ENCODE results near the gene TNNI3K. TPM values are rescaled to one million over a fixed set of nuclear protein-coding genes. Genes with fewer than 3 reads are reported as not detected.

TNNI3K gene
- total RNA-seq, 1 donor from 2014 or later: 84.6 TPM

GRCh38 chr1:74584185-74584584 lies 349.0 kb downstream of the TNNI3K start:
- intact Hi-C loops (cut with DNase I): no loop called here
- DNase-seq (no peak), ATAC-seq (ENCODE audit: poor library complexity) (no peak)

DNA sequence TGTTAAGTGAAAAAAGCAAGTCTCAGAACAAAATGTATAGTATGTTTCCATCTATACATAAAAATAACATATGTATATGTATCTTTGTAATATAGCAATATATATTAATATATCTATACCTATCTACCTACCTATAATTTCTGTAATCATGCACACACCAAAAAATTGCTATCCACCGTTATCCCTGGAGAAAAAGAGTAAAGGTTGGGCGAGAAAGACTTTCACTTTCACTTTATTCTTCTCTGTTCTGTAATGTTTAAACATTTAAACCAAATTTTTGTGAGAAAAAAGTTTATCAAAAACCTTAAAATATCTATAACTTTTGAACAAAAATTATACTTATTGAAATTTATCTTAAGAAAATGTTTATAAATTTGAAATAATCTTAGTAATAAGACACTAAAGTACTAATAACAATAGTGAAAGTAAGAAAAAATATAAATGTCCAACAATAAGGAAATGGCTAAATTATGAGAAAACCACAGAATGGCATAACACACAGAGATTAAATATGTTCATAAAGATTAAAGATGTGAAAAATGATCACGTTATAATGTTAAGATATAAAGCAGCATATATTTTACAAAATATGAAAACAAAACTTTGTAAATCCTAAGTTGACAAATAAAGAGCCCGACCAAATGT lies 351.2 kb downstream of the TNNI3K start:
- ATAC-seq (ENCODE audit: poor library complexity) (no peak), DNase-seq (no peak)
- intact Hi-C loops (cut with DNase I): no loop called here

GRCh38 chr1:74587888-74588287 lies 352.7 kb downstream of the TNNI3K start:
- intact Hi-C loops (cut with DNase I): no loop called here
- no peak for ATAC-seq (ENCODE audit: poor library complexity)
- no peak for DNase-seq

DNA sequence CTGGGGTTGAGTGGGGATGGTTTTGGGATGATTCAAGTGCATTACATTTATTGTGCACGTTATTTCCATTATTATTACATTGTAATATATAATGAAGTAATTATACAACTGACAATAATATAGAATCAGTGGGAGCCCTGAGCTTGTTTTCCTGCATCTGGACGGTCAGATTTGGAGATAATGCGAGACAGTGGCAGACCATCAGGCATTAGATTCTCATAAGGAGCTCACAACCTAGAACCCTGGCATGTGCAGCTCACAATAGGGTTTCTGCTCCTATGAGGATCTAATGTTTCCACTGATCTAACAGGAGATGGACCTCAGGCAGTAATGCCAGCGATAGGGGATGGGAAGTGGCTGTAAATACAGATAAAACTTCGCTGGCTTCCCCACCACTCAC lies 355.1 kb downstream of the TNNI3K start:
- intact Hi-C loops (cut with DNase I): no loop called here
- DNase-seq (no peak), ATAC-seq (ENCODE audit: poor library complexity) (no peak)

DNA sequence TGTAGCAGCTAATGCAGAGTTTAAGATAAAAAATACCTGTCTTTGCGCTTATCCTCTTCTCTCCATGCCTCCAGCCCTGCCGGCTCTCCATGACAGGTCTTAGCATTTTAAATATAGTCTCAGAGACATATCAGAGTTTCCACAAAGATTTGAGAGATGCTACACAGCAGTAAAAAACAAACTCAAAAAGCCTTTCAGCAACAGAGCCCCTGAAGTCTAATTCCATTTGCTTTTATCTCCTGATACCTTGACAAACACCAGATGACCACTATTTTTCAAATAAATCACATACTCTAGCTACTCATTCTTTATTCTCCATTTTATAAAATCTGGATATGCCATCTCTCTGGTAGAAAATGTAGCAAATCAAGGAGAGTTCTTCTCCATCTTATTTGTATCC lies 356.8 kb downstream of the TNNI3K start:
- DNase-seq (no peak), ATAC-seq (ENCODE audit: poor library complexity) (no peak)
- intact Hi-C loops (cut with DNase I): no loop called here

DNA sequence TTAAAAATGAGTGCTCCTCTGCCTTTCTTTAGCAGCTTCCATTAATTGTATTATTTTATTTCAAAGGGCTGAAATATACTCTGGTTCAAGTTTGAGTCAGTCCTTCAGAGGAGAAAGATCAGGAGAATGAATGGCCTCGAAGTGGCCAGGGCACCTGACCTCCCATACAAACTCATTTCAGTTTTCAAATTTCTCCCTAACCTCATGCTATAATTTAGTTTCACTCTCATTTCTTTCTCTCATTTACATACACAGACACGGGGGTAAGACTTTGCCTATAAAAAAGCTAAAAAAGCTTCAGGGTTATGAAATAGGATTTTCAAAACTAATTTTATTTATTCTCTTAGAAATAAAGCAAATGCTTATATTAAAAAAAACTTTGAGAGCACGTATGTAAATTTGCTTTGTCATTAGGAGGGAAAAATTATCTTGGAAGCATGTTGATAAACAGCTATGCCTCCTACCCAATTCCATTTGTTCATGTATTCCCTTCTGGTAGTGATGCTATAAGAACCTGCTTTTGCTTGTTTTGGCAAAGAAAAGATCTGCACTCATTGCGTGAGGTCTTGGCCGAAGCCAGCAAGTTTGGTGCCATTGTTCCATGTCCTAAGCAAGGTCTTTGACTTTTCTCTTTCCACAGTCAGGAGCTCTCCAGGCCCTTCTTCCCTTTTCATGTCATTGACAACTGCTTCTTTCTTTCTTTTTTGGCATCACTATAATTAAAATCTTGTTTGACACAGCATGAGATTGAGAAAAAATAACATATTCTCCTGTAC lies 357.6 kb downstream of the TNNI3K start:
- intact Hi-C loops (cut with DNase I): no loop called here
- DNase-seq (no peak), ATAC-seq (ENCODE audit: poor library complexity) (no peak)

Other genes starting within 250 kb of the TNNI3K start
- gene LRRIQ3, start 37.2 kb upstream of the TNNI3K start, total RNA-seq: 0.43 TPM
- 12.7 TPM for gene FPGT, start 37.1 kb upstream of the TNNI3K start, total RNA-seq

Data from Right ventricle myocardium superior (tissue), 1 donor.